Activated CD8-positive, alpha-beta memory T cell treated with anti-CD3 and anti-CD28 coated beads for 36 hours (primary cell): ENCODE results near the gene PAQR7. TPM values are rescaled to one million over a fixed set of nuclear protein-coding genes. Genes with fewer than 3 reads are reported as not detected.

Source experiments
- CTCF ChIA-PET: fragments of 350-600 bp; sonication (Branson Sonifier 250); formaldehyde crosslinking; loops from one replicate; lab custom pipeline; 2021; ENCODE audit warnings: antibody characterized with exemption; lab: Charles Lee
- POLR2A ChIA-PET: fragments of 350-600 bp; sonication (Branson Sonifier 250); formaldehyde crosslinking; loops from one replicate; lab custom pipeline; 2021; ENCODE audit warnings: antibody characterized with exemption; lab: Charles Lee
- total RNA-seq, 2 experiments: library from RNA; stranded (reverse); gene quantifications; one replicate each; pipeline ENCODE4 v1.2.3, GENCODE V29; 2021

PAQR7 gene
- total RNA-seq, 2 experiments from 2014 or later, result 8.9 to 10.3 TPM

DNA sequence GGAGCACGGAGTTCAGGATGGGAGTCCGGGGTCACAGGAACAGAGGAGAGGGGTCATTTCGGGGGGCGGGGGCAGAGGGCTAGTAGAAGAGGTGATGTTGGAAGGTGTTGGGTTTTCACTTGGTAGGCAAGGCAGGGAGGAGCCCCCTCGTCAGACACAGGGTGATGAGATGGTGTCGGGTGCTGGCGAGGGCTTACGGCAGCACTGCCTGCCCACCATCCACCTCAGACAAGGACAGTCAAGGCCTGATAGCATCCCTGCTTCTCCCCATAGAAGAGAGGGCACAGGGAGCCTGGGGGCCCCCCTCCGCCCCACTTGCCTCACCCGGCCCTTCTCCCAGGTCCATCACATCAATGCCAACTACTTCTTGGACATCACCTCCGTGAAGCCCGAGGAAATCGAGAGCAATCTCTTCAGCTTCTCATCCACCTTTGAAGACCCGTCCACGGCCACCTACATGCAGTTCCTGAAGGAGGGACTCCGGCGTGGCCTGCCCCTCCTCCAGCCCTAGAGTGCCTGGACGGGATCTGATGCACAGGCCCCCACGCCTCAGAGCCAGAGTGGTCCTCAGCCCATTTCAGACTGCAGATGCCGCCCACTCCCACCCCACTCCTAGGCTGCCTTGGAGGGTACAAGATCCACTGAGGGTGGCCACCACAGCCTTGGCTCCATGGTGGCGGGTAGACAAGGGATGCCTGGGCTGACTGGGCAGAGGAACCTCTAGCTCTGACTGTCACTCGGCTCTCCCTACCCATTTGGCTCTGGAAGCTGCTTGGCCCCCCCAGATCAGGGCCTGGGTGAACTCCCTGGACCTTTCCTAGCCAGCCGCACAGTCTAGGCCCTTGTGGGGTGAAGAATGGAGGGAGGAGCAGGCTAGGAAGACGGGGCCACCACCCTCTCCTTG, 60.0 kb downstream of the PAQR7 start:
- POLR2A ChIA-PET, result no interaction called here
- CTCF ChIA-PET, result no interaction called here

DNA sequence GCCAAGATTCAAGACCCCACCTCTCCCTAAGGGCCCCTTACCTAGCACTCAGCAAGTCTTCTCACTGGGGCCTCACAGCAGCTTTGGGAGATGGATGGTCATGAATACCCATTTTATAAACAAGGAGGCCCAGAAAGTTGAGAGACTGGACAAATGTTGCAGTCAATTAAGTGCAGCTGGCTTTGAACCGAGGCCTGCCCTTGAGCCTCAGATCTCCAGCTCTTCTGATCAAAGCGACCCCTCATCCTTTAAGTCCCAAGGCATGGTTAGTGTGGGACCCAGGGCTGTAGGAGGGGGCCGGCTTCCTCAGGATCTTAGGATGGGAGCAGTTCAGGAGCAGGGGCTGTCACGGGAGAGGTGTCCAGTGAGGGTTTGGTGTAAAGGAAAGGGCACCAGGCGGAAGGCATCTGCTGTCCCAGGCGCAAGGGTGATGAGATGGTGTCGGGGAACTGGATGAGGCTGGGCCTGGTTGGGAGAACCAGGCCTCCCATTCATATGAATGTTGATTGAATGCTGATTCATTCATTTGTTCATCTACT, 60.9 kb downstream of the PAQR7 start:
- ChIA-PET POLR2A (no interaction called here), CTCF (no interaction called here)

GRCh38 chr1:25813734-25814471, 61.6 kb downstream of the PAQR7 start:
- POLR2A ChIA-PET, result no interaction called here

DNA sequence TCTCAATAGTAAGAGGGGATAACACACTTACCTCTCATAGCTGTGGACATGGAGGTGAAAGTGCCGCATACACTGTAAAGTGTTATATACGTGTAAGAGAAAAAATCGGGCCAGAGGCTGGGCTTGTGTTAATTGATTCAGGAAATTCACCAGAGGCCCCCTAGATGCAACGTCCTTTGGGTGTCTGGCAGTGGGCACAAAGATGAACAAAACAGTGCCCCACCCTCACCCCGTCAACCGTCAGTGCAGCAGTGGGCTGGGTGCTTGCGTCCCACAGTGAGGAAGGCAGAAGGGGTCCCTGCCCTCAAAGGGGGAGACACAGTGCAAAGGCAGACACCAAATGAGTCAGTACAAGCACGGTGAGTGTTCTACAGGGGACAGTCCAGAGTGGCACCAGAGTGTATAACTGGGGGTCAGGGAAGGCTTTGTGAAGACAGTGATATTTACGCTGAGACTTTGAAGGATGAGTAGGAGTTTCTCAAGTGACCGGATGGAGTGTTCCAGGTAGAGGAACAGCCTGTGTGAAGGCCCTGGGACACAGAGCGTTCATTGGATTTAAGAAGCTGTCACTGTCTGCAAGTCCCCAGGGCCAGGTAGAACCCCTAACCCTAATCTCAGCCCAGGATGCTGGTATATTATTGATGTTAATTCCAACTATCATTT, 62.3 kb downstream of the PAQR7 start:
- CTCF ChIA-PET, result interaction anchor here (1.3 to 1.7 kb wide), 3 partner anchors 14 to 241 kb away, joined by 3 to 4 read pairs (median 4); partner anchors contain the start of gene SELENON
- POLR2A ChIA-PET, result no interaction called here

More at GRCh38 chr1:25813734-25814471, 61.6 kb downstream of the PAQR7 start:
- CTCF ChIA-PET, result interaction anchor here (1.3 kb wide), 1 partner anchor 120 kb away, joined by 3 read pairs; no protein-coding TSS in a partner anchor

Other genes starting within 250 kb of the PAQR7 start
- gene SELENON, start 75.5 kb downstream of the PAQR7 start, total RNA-seq, result 10 to 100 TPM; 10.1 to 10.6 TPM
- gene MTFR1L, start 55.8 kb downstream of the PAQR7 start, total RNA-seq, result 10 to 100 TPM; 29.7 to 34.1 TPM
- 10 to 100 TPM; 11.1 to 11.3 TPM for gene AUNIP, start 16.3 kb downstream of the PAQR7 start, total RNA-seq
- gene STMN1, start 30.7 kb upstream of the PAQR7 start, total RNA-seq, result 100 to 1,000 TPM; 338 to 344 TPM
- gene PAFAH2, start 122.4 kb upstream of the PAQR7 start, total RNA-seq, result 1 to 10 TPM; 8.2 to 10.0 TPM
- not detected for gene EXTL1, start 146.1 kb upstream of the PAQR7 start, total RNA-seq
- gene SLC30A2, start 170.4 kb upstream of the PAQR7 start, total RNA-seq, result not detected
- gene TRIM63, start 191.9 kb upstream of the PAQR7 start, total RNA-seq, result not detected
- 10 to 100 TPM; 15.4 to 15.7 TPM for gene PDIK1L, start 236.1 kb upstream of the PAQR7 start, total RNA-seq